Measurements from ENCODE around the gene AP5Z1.

DNA sequence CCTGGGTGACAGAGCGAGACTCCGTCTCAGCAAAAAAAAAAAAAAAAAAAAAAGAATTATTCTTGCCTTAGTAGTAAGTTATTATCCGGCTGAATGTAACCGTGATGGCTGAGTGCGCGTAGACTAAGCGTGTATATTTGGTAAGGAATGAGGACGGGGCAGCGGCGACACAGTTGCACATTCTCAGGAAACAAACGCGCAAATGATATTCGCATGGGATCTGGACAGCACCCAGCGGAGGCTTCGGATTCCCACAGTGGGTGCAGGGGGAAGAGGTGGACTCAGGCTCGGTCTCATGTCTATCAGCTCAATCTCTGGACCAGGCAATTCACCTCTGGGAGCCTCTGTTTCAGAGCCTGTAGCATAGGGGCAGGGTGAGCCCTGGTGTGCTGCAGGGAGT lies 57.3 kb downstream of the AP5Z1 start:
- TF ChIP-seq CTCF (IDR thresholded peaks at IDR 0.05) = no peak
- no peak for TF ChIP-seq POLR2A (IDR thresholded peaks at IDR 0.05)

Data from body of pancreas (tissue), 4 donors.